Naive B cell (primary cell): ENCODE results near the gene KRT5. TPM values are rescaled to one million over a fixed set of nuclear protein-coding genes. Genes with fewer than 3 reads are reported as not detected.
"Not testable (repeated sequence)": the region's sequence is repeated elsewhere in the genome, so short reads cannot be mapped to it uniquely, and the experiment has no call there.

Experiments used
- ATAC-seq, 2 donors: fragments of 150-1000 bp; cut with Tn5 transposase; 2 replicates each; pipeline ENCODE4 v1.10.0; 2021; ENCODE audit warnings: low read depth in 2 of 2, mild to moderate bottlenecking in 2 of 2, moderate library complexity in 2 of 2
- DNase-seq: peaks from one replicate; pipeline ENCODE4 v3.0.0; 2022
- H3K27ac Mint-ChIP-seq, 6 donors: one replicate each; pipeline ENCODE4 v1.8.0; 2020 to 2022; ENCODE audit warnings: mild to moderate bottlenecking in 6 of 6, mixed read lengths in 6 of 6, moderate library complexity in 5 of 6, inconsistent platforms in 2 of 6
- H3K27me3 Mint-ChIP-seq, 3 donors: one replicate each; pipeline ENCODE4 v1.8.0; 2021 to 2022; ENCODE audit warnings: mixed read lengths in 3 of 3, mild to moderate bottlenecking in 1 of 3
- H3K36me3 Mint-ChIP-seq, 2 donors: one replicate each; pipeline ENCODE4 v1.8.0; 2020 to 2022; ENCODE audit warnings: mixed read lengths in 2 of 2, inconsistent platforms in 1 of 2, mild to moderate bottlenecking in 1 of 2
- H3K4me1 Mint-ChIP-seq, 3 donors: one replicate each; pipeline ENCODE4 v1.8.0; 2020 to 2022; ENCODE audit warnings: mixed read lengths in 3 of 3, inconsistent platforms in 1 of 3, mild to moderate bottlenecking in 1 of 3, moderate library complexity in 1 of 3
- H3K4me3 Mint-ChIP-seq, 8 donors: one replicate each; pipeline ENCODE4 v1.8.0; 2020 to 2022; ENCODE audit warnings: mild to moderate bottlenecking in 8 of 8, mixed read lengths in 8 of 8, moderate library complexity in 8 of 8, inconsistent platforms in 2 of 8
- H3K9me3 Mint-ChIP-seq, 7 donors: one replicate each; pipeline ENCODE4 v1.8.0; 2020 to 2022; ENCODE audit warnings: mixed read lengths in 7 of 7, mild to moderate bottlenecking in 5 of 7, inconsistent platforms in 2 of 7, moderate library complexity in 1 of 7
- polyA plus RNA-seq, 6 donors: library from polyadenylated mRNA; unstranded; fragments of 300-500 nt; fragmentation: Illumina TruSeq; gene quantifications; one replicate each; pipeline ENCODE4 v1.2.3, GENCODE V29; 2021; ENCODE audit warnings: low read depth in 6 of 6

The KRT5 gene
- polyA plus RNA-seq, 6 donors from 2014 or later = not detected

DNA sequence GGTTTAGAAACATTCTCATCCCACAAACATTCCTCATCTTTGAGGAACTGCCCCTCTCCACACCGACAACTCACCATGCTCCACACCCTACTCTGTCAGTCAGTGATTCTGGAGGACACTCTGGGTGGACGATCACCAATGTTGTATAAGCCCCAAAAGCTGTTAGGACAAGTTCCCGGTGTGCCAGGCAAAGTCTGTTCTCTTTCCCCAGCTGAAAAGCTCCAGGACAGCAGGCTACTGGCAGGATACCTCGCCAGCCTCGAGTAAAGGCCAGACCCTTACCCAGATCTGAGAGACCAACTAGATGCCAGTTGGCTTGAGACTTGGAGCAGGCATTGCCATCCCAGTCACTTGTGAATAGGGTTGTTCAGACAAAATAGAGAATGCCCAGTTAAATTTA, 12.0 kb downstream of the KRT5 start:
- Mint-ChIP-seq H3K27ac (no peak overlapping the region), H3K27me3 (peaks cover 22 to 48% (median 36%) of the 10 kb centered on the region in 3 donors), H3K4me3 (no peak overlapping the region), H3K9me3 (peaks cover 3 to 25% (median 13%) of the 10 kb centered on the region in 7 donors), H3K36me3 (peaks cover 0 to 4% of the 10 kb centered on the region in 2 donors), H3K4me1 (no peaks in the 10 kb centered on the region)
- ATAC-seq (no peak), DNase-seq (no peak)

DNA sequence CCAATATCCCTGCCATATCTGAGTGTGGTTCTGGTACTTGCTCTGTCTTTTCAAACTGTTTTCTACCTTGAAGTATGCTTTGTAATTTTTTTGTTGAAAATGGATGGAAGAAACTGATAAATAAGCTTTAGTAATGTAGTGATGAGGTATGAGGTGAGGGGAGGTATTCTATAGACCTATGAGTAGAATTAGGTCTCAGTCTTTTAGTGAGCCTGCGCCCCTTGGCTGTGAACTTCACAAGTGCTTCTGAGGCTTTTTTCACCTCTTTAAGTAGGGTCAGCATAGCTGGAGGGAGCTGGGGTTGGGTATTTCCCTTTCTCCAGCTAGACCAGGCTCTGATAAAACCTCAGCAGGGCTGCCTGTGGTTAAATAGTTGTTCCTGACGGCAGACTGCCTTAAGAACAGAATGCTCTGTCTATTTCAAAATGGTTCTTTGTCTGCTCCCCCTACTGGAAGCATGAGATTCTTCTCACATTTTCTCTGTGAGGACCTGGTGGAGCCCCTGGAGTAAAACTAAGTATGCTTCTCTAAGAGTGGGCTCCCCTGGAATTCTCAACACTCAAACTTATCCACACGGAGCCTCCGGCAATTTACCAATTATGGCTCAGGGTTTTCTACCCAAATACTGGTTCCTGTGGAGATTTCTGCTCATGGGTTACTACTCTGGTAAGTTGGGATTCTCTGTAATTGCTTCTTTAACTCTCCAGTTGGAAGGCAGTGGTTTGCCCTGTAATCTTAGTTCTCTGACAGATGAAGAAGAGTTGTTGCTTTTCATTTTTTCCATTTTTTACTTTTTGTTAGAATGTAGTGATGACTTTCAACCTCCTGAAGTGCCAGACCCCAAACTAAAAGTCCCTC, 13.1 kb downstream of the KRT5 start:
- H3K27ac Mint-ChIP-seq = no peak overlapping the region
- H3K36me3 Mint-ChIP-seq = peaks cover 0 to 4% of the 10 kb centered on the region in 2 donors
- no peak for DNase-seq
- no peak for ATAC-seq
- H3K9me3 Mint-ChIP-seq = peaks cover 3 to 33% (median 14%) of the 10 kb centered on the region in 7 donors
- no peak overlapping the region for H3K4me3 Mint-ChIP-seq
- H3K4me1 Mint-ChIP-seq = no peaks in the 10 kb centered on the region
- H3K27me3 Mint-ChIP-seq = peaks cover 26 to 48% (median 32%) of the 10 kb centered on the region in 3 donors

DNA sequence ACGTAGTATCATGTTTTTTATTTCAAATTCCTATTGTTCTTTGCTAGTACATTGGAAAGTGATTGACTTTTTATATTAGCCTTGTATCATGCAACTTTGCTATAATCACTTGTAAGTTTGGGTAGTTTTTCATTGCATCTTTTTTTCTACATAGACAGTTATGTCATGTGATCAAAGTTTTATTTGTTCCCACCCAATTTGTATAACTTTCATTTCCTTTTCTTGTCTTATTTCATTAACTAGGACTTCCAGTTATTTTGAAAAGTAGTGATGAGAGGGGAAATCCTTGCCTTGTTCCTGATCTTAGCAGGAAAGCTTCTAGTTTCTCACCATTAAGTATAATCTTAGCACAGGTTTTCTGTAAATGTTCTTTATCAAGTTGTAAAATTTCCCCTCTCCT, 17.3 kb downstream of the KRT5 start:
- Mint-ChIP-seq H3K36me3 (no peaks in the 10 kb centered on the region), H3K9me3 (peaks cover 2 to 19% (median 6%) of the 10 kb centered on the region in 7 donors), H3K4me1 (no peaks in the 10 kb centered on the region), H3K27me3 (peaks cover 33 to 39% (median 35%) of the 10 kb centered on the region in 3 donors), H3K4me3 (no peak overlapping the region), H3K27ac (no peak overlapping the region)
- no peak for DNase-seq
- ATAC-seq = no peak

DNA sequence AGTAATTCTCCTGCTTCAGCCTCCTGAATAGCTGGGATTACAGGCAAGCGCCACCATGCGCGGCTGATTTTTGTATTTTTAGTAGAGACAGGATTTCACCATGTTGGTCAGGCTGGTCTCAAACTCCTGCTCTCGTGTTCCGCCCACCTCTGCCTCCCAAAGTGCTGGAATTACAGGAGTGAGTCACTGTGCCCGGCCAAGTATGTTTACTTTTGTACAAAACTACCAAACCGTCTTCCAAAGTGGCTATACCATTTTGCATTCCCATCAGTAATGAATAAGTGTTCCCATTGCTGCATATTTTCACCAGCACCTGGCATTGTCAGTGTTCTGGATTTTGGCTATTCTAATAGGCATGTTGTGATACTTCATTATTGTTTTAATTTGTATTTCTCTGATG, 18.7 kb downstream of the KRT5 start:
- no peak overlapping the region for H3K4me3 Mint-ChIP-seq
- DNase-seq (no peak), ATAC-seq (no peak)
- peak overlapping the region in 1 of 6 donors; percentile 45 for H3K27ac Mint-ChIP-seq
- H3K36me3 Mint-ChIP-seq = no peaks in the 10 kb centered on the region
- peaks cover 29 to 30% (median 30%) of the 10 kb centered on the region in 3 donors for H3K27me3 Mint-ChIP-seq
- H3K4me1 Mint-ChIP-seq = no peaks in the 10 kb centered on the region
- H3K9me3 Mint-ChIP-seq = peaks cover 2 to 19% (median 6%) of the 10 kb centered on the region in 7 donors

DNA sequence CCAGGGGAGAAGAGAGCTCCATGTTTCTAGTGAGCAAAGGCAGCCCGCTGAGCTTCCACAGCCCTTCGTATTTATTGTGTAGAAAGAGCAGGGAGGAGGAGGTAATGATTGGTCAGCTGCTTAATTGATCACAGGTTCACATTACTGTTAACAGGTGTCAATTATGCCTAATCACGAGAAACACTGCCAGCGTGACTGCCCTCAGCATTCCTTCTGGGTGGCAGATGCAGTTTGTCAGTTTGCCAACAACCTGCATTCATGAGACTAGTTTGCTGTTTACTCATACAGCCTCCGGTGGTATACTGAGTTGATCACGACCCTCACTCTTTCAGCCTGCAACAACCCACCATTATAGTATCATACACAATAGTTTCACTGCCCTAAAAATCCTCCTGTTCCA, 19.6 kb downstream of the KRT5 start:
- H3K36me3 Mint-ChIP-seq, H3K4me1 Mint-ChIP-seq, H3K4me3 Mint-ChIP-seq, H3K27ac Mint-ChIP-seq, DNase-seq, ATAC-seq: not testable (repeated sequence)
- Mint-ChIP-seq H3K27me3 (peaks cover 22 to 28% (median 27%) of the 10 kb centered on the region in 3 donors), H3K9me3 (peaks cover 2 to 19% (median 6%) of the 10 kb centered on the region in 7 donors)

DNA sequence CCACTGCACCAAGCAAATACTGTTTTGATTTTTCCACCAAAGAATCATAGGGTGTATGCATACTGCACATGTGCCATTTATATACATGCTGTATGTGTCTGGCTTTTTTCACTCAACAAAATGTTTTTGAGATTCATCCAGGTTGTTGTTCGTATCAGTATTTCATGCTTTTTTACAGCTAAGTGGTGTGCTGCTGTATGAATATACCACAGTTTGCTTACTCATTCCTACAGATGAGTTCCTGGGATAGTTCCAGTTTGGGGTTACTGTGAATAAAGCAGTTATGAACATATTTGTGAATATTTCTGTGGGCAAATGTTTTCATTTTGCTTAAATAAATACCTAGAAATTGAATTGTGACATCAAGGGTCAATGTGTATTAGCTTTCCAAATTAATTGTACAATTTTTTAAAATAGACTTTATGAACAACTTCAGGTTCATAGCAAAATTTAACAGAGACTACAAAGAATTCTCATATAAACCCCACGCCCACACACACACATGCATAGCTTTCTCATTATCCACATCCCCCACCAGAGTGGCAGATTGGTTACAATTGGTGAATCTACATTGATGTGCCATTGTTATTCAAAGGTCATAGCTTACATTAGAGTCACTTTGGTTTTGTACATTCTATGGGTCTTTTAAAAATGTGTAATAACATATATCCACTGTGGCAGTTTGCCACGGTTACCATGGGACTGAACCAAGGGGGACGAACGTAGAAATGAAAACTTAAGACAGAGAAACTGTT, 20.2 kb downstream of the KRT5 start:
- peaks cover 5 to 8% (median 6%) of the 10 kb centered on the region in 3 donors for H3K4me1 Mint-ChIP-seq
- peaks cover 16 to 28% (median 26%) of the 10 kb centered on the region in 3 donors for H3K27me3 Mint-ChIP-seq
- no peaks in the 10 kb centered on the region for H3K36me3 Mint-ChIP-seq
- H3K27ac Mint-ChIP-seq = no peak overlapping the region
- H3K9me3 Mint-ChIP-seq = peaks cover 2 to 19% (median 6%) of the 10 kb centered on the region in 7 donors
- DNase-seq (no peak), ATAC-seq (no peak)
- no peak overlapping the region for H3K4me3 Mint-ChIP-seq

DNA sequence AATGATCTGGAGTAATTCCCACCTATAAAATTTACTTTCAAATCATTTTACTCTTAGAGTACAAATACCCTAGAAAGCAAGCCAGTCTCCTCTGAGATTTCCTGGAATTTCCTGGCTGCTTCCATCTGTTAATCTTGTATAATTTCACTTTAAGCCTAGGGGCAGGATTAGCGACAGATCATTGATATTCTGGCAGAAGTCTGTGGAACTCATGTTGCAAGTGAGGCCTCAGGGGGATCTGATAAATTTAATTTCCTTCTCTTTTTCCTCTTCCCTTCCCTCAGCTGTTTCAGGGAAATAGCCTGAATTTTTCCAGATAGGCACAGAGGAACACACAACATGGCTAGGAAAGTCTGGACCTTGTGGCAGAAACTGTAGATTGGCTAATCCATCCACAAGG, 21.2 kb downstream of the KRT5 start:
- ATAC-seq = no peak
- no peak overlapping the region for H3K4me3 Mint-ChIP-seq
- H3K4me1 Mint-ChIP-seq = peaks cover 5 to 8% (median 6%) of the 10 kb centered on the region in 3 donors
- H3K27me3 Mint-ChIP-seq = peaks cover 20 to 30% (median 28%) of the 10 kb centered on the region in 3 donors
- no peak for DNase-seq
- peaks cover 2 to 19% (median 6%) of the 10 kb centered on the region in 7 donors for H3K9me3 Mint-ChIP-seq
- H3K36me3 Mint-ChIP-seq = no peaks in the 10 kb centered on the region
- no peak overlapping the region for H3K27ac Mint-ChIP-seq

DNA sequence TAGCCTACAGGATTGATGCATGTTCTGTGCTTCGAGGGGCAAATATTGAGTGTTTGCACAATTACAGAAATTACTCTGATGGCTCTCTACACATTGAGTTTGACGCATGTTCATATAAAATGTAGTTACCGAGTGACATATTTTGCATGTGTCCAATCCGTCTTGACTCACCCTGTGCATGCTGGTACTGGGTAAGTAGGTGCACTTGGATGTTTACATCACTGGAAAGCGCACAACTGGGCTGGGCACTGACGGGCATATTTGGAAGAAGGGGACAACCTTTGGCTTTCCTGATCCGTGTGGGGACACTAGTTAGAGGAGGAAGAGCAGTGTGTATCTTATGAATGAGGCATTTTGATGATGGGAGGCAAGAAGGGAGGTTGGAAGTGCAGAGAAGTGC, 22.2 kb downstream of the KRT5 start:
- DNase-seq (no peak), ATAC-seq (no peak)
- Mint-ChIP-seq H3K27ac (no peak overlapping the region), H3K4me3 (no peak overlapping the region), H3K4me1 (peaks cover 5 to 8% (median 6%) of the 10 kb centered on the region in 3 donors), H3K27me3 (peaks cover 26 to 39% (median 28%) of the 10 kb centered on the region in 3 donors), H3K36me3 (no peaks in the 10 kb centered on the region), H3K9me3 (peaks cover 2 to 14% (median 4%) of the 10 kb centered on the region in 7 donors)

DNA sequence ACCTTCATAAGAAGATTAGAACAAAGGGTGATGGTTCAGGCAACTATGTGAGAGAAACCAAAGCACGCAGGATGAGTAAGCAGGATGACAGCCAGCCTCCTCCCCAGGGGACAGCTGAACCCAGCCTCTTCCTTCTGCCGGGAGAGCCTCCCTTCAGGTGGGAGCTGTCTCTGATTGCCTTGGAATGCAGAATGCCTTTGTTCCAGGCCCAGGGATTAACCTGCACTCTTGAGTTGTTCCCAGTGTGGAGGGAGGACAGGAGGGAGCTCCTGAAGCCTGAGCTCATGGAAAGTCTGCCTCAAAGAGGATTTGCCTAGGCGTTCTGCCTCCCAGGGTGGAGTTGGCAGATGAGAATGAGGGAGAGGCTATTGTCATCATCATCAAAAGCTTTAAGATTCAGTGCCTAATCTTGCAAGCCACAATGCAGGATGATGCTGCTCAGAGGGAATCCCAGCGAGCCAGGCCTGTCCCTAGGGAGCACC, 23.6 kb downstream of the KRT5 start:
- H3K4me1 Mint-ChIP-seq = peaks cover 5 to 8% (median 6%) of the 10 kb centered on the region in 3 donors
- H3K27ac Mint-ChIP-seq = no peak overlapping the region
- peaks cover 0 to 5% (median 2%) of the 10 kb centered on the region in 7 donors for H3K9me3 Mint-ChIP-seq
- ATAC-seq (no peak), DNase-seq (no peak)
- H3K36me3 Mint-ChIP-seq = no peaks in the 10 kb centered on the region
- peaks cover 27 to 47% (median 35%) of the 10 kb centered on the region in 3 donors for H3K27me3 Mint-ChIP-seq
- H3K4me3 Mint-ChIP-seq = no peak overlapping the region

DNA sequence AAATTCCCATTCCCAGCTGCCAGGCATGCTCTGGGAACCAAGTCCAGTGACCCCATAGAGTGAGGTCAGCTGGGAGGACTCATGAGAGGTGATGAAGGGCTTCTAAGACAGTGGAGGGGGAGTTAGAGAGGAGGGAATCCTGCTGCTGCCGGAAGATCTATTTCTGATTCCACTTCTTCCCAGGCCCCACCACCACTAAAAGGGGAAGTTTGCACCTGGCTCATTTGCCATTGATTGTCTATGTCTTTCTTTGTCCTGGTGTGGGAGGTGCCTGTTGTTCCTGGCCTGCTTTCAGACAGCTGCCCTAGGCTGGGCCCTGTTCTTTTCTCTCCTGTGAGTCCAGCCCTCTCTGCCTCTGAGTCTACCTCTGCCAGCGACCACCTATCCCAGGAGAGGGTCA, 24.1 kb downstream of the KRT5 start:
- DNase-seq (no peak), ATAC-seq (no peak)
- no peak overlapping the region for H3K27ac Mint-ChIP-seq
- no peaks in the 10 kb centered on the region for H3K36me3 Mint-ChIP-seq
- peaks cover 5 to 8% (median 6%) of the 10 kb centered on the region in 3 donors for H3K4me1 Mint-ChIP-seq
- no peak overlapping the region for H3K4me3 Mint-ChIP-seq
- peaks cover 0 to 5% (median 0%) of the 10 kb centered on the region in 7 donors for H3K9me3 Mint-ChIP-seq
- H3K27me3 Mint-ChIP-seq = peaks cover 25 to 53% (median 40%) of the 10 kb centered on the region in 3 donors

DNA sequence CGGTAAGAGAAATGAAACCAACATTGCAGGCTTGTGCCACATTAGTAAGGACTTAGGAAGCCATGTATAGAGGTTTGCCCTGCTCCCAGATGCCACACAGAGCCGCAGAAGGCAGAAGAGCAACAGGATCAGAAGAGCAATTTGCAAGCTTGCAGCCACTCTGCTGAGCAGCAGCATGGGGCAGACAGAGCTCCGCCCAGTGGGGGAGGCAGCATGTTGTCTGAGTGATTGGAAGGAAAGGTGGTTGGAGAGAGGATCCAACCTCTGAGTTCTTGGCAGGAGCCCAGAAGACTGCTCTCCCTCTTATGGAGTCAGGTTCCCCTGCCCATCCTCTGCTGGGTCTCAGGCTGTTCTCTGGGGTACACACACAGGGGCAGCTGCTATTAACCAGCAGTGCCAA, 24.8 kb downstream of the KRT5 start:
- Mint-ChIP-seq H3K9me3 (no peaks in the 10 kb centered on the region), H3K27me3 (peaks cover 22 to 48% (median 43%) of the 10 kb centered on the region in 3 donors), H3K4me1 (peaks cover 5 to 8% (median 6%) of the 10 kb centered on the region in 3 donors), H3K36me3 (no peaks in the 10 kb centered on the region), H3K27ac (no peak overlapping the region), H3K4me3 (no peak overlapping the region)
- no peak for DNase-seq
- no peak for ATAC-seq

DNA sequence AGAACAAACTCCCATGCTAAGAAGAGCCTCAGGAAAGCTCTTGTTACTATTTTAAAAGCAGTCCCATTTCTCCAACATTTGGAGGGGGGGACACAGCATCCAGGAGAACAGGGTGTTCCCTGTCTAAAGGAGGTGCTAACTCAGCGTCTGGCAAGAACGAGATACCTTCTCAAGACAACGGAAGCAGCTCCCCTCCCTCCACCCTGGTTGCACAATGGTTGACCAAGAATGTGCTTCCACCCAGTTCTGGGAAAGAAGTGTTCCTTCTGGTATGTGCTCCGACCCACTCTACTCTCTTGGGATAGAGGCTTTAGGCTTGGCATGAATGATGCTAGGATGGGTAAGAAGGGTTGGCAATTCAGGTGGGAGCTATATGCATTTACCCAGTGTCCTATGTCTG, 25.7 kb downstream of the KRT5 start:
- Mint-ChIP-seq H3K4me1 (peaks cover 5 to 8% (median 6%) of the 10 kb centered on the region in 3 donors), H3K27me3 (peaks cover 24 to 46% (median 43%) of the 10 kb centered on the region in 3 donors), H3K36me3 (no peaks in the 10 kb centered on the region), H3K4me3 (no peak overlapping the region), H3K9me3 (no peaks in the 10 kb centered on the region), H3K27ac (no peak overlapping the region)
- ATAC-seq = no peak
- DNase-seq = no peak

DNA sequence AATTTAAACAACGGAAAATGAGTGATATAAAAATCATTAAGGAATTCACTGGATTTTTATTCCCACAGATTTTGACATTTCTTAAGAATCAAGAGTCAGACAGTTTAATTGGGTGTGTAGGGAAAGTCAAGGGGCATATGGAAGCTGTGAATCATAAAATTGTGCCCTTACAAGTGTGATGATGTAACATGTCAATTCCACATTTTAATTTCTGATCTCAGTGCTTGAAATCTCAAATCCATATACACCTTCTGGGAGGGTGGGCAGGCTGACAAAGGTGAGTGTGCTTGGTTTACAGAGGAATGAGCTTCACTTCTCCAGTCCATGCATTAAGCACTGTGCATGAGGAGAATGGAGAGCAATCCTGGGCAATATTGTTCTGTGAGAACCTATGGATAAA, 26.1 kb downstream of the KRT5 start:
- no peak for DNase-seq

More for the DNA sequence above, 26.1 kb downstream of the KRT5 start:
- ATAC-seq = no peak
- Mint-ChIP-seq H3K9me3 (no peaks in the 10 kb centered on the region), H3K27ac (no peak overlapping the region), H3K4me3 (no peak overlapping the region), H3K27me3 (peaks cover 24 to 46% (median 43%) of the 10 kb centered on the region in 3 donors), H3K36me3 (no peaks in the 10 kb centered on the region), H3K4me1 (peaks cover 5 to 8% (median 6%) of the 10 kb centered on the region in 3 donors)
